NT2/D1 (cell line): ENCODE data around the gene CCDC3.

Experiments
- SUZ12 ChIP-seq: IDR thresholded peaks from 2 replicates; pipeline ENCODE4 v1.6.1; 2011; ENCODE audit not compliant: insufficient read length, insufficient read depth; ENCODE audit errors: extremely low read depth
- YY1 ChIP-seq: IDR thresholded peaks from 2 replicates; pipeline ENCODE4 v1.6.1; 2011; ENCODE audit not compliant: insufficient read length, insufficient read depth
- ZNF274 ChIP-seq: IDR thresholded peaks from 2 replicates; pipeline ENCODE4 v1.6.1; 2011; ENCODE audit warnings: mild to moderate bottlenecking, low read depth, low read length

DNA sequence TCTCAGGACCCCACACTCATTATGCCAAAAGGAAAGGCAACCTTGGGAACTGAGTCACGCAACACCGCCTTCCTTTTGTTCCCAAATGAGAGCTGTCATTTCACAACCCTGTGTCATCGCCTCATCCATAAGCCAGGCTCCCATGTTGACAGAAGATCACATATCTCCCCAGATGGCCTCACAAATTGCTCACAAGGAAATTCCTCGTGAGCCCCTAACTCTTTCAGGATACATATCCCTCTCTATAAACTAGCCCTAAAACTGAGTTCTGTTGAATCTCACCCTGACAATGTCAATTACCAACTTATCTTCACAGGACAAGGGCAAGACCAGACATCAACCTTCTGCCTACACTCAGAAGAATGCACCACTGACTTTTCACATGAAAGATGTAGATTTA is 22.6 kb downstream of the CCDC3 start:
- TF ChIP-seq YY1: no peak
- no peak for TF ChIP-seq ZNF274
- no peak for TF ChIP-seq SUZ12
